ENCODE measurements around the gene DACT3.

The DACT3 gene

GRCh38 chr19:46634045-46634655 lies 26.8 kb downstream of the DACT3 start:
- no CpG with 5 or more reads among the region's 38 CpGs for WGBS (ENCODE audit: extremely low coverage, insufficient coverage, insufficient read length)
- peak overlapping the region; percentile 45 for H4K8ac ChIP-seq (ENCODE audit: low read depth, low read length)
- no peak overlapping the region for H2AFZ ChIP-seq (ENCODE audit: insufficient read depth, low read length, poor library complexity)
- H2BK5ac ChIP-seq (ENCODE audit: low read depth, low read length, poor library complexity), result no peak overlapping the region
- H3K79me2 ChIP-seq (ENCODE audit: control insufficient read depth, insufficient read depth, low read length, poor library complexity), result peaks cover 2% of the 10 kb centered on the region
- no peak overlapping the region for H3K14ac ChIP-seq (ENCODE audit: low read length)
- no peak overlapping the region for H3K4me3 ChIP-seq (ENCODE audit: low read depth, low read length)
- peaks cover 17% of the 10 kb centered on the region for H3K27me3 ChIP-seq (ENCODE audit: insufficient read depth, low read length)
- peaks cover 12 to 20% of the 10 kb centered on the region in 2 experiments for H3K4me1 ChIP-seq (ENCODE audit: control insufficient read depth in 1 of 2, insufficient read depth in 2 of 2, low read length in 2 of 2)
- no peak overlapping the region for H2BK120ac ChIP-seq (ENCODE audit: insufficient read depth, low read length, poor library complexity)
- peak overlapping the region; percentile 55 for H3K4me2 ChIP-seq (ENCODE audit: low read length)
- no peak overlapping the region for H3K18ac ChIP-seq (ENCODE audit: low read length)
- peaks cover 3% of the 10 kb centered on the region for H3K79me1 ChIP-seq (ENCODE audit: low read length)
- no peak overlapping the region for H3K27ac ChIP-seq (ENCODE audit: low read depth, low read length)
- H3K9me3 ChIP-seq (ENCODE audit: insufficient read depth, low read depth, low read length), result peaks cover 3% of the 10 kb centered on the region
- no peak overlapping the region for H4K91ac ChIP-seq (ENCODE audit: low read depth, low read length)
- H3K4ac ChIP-seq (ENCODE audit: low read depth, low read length), result no peak overlapping the region
- DNase-seq, result peak; percentile 88 to 91
- no peak overlapping the region for H3K9ac ChIP-seq (ENCODE audit: low read length)
- H2AK5ac ChIP-seq (ENCODE audit: low read length), result no peak overlapping the region
- no peak overlapping the region for H4K12ac ChIP-seq (ENCODE audit: low read depth, low read length)
- no peaks in the 10 kb centered on the region for H3K36me3 ChIP-seq (ENCODE audit: control insufficient read depth in 1 of 2, insufficient read depth in 2 of 2, low read length in 2 of 2)
- no peak overlapping the region for H3K23ac ChIP-seq (ENCODE audit: low read length)
- no peak overlapping the region for H2BK12ac ChIP-seq (ENCODE audit: low read length)

DNA sequence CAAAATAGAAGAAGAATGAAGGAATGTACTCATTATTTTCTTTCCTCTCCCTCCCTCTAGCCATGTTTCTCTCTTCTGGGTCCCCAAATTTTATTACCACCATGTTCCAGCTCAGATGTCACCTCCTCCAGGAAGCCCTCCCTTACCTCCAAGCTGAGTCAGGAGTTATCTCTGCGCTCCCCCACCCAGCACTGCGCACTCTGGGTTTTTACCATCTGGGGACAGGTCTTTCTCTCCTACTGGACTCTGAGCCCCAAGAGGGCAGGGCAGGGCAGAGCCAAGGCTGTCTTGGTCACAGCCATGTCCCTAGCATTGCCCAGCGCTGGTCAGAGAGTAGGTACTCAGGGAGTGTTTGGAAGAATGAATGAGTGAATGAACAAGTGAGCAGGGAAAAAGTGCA lies 27.9 kb downstream of the DACT3 start:
- Histone ChIP-seq H3K4ac (ENCODE audit: low read depth, low read length) (no peak overlapping the region), H3K4me1 (ENCODE audit: control insufficient read depth in 1 of 2, insufficient read depth in 2 of 2, low read length in 2 of 2) (peaks cover 12 to 16% of the 10 kb centered on the region in 2 experiments), H3K23ac (ENCODE audit: low read length) (no peak overlapping the region), H2BK12ac (ENCODE audit: low read length) (no peak overlapping the region), H3K79me1 (ENCODE audit: low read length) (no peaks in the 10 kb centered on the region), H4K12ac (ENCODE audit: low read depth, low read length) (no peak overlapping the region), H2BK120ac (ENCODE audit: insufficient read depth, low read length, poor library complexity) (no peak overlapping the region), H2AK5ac (ENCODE audit: low read length) (no peak overlapping the region), H3K9ac (ENCODE audit: low read length) (no peak overlapping the region), H2BK5ac (ENCODE audit: low read depth, low read length, poor library complexity) (no peak overlapping the region), H3K14ac (ENCODE audit: low read length) (no peak overlapping the region), H3K4me2 (ENCODE audit: low read length) (no peak overlapping the region), H3K18ac (ENCODE audit: low read length) (no peak overlapping the region), H3K9me3 (ENCODE audit: insufficient read depth, low read depth, low read length) (no peaks in the 10 kb centered on the region), H4K8ac (ENCODE audit: low read depth, low read length) (no peak overlapping the region), H4K91ac (ENCODE audit: low read depth, low read length) (no peak overlapping the region), H2AFZ (ENCODE audit: insufficient read depth, low read length, poor library complexity) (no peak overlapping the region), H3K27me3 (ENCODE audit: insufficient read depth, low read length) (peaks cover 17% of the 10 kb centered on the region), H3K36me3 (ENCODE audit: control insufficient read depth in 1 of 2, insufficient read depth in 2 of 2, low read length in 2 of 2) (no peaks in the 10 kb centered on the region), H3K27ac (ENCODE audit: low read depth, low read length) (no peak overlapping the region), H3K79me2 (ENCODE audit: control insufficient read depth, insufficient read depth, low read length, poor library complexity) (no peaks in the 10 kb centered on the region), H3K4me3 (ENCODE audit: low read depth, low read length) (no peak overlapping the region)
- no CpG with 5 or more reads among the region's 3 CpGs for WGBS (ENCODE audit: extremely low coverage, insufficient coverage, insufficient read length)
- no peak for DNase-seq

- H3K14ac ChIP-seq (ENCODE audit: low read length), result no peak overlapping the region
- H2AFZ ChIP-seq (ENCODE audit: insufficient read depth, low read length, poor library complexity), result no peak overlapping the region
- no peak overlapping the region for H2AK5ac ChIP-seq (ENCODE audit: low read length)
- H3K27me3 ChIP-seq (ENCODE audit: insufficient read depth, low read length), result peaks cover 12% of the 10 kb centered on the region
- WGBS (ENCODE audit: extremely low coverage, insufficient coverage, insufficient read length), result no CpG with 5 or more reads among the region's 6 CpGs
- H3K36me3 ChIP-seq (ENCODE audit: control insufficient read depth in 1 of 2, insufficient read depth in 2 of 2, low read length in 2 of 2), result no peaks in the 10 kb centered on the region
- no peaks in the 10 kb centered on the region for H3K79me2 ChIP-seq (ENCODE audit: control insufficient read depth, insufficient read depth, low read length, poor library complexity)
- H3K4ac ChIP-seq (ENCODE audit: low read depth, low read length), result no peak overlapping the region
- no peak overlapping the region for H3K9ac ChIP-seq (ENCODE audit: low read length)
- no peak overlapping the region for H2BK12ac ChIP-seq (ENCODE audit: low read length)
- no peak overlapping the region for H4K91ac ChIP-seq (ENCODE audit: low read depth, low read length)
- H2BK120ac ChIP-seq (ENCODE audit: insufficient read depth, low read length, poor library complexity), result no peak overlapping the region
- no peak overlapping the region for H2BK5ac ChIP-seq (ENCODE audit: low read depth, low read length, poor library complexity)
- H3K4me2 ChIP-seq (ENCODE audit: low read length), result no peak overlapping the region
- H4K8ac ChIP-seq (ENCODE audit: low read depth, low read length), result no peak overlapping the region
- H3K18ac ChIP-seq (ENCODE audit: low read length), result no peak overlapping the region
- peaks cover 12 to 16% of the 10 kb centered on the region in 2 experiments for H3K4me1 ChIP-seq (ENCODE audit: control insufficient read depth in 1 of 2, insufficient read depth in 2 of 2, low read length in 2 of 2)
- no peak overlapping the region for H3K23ac ChIP-seq (ENCODE audit: low read length)
- H3K9me3 ChIP-seq (ENCODE audit: insufficient read depth, low read depth, low read length), result no peaks in the 10 kb centered on the region
- H3K4me3 ChIP-seq (ENCODE audit: low read depth, low read length), result no peak overlapping the region
- H4K12ac ChIP-seq (ENCODE audit: low read depth, low read length), result no peak overlapping the region
- no peak overlapping the region for H3K27ac ChIP-seq (ENCODE audit: low read depth, low read length)
- no peak for DNase-seq
- no peaks in the 10 kb centered on the region for H3K79me1 ChIP-seq (ENCODE audit: low read length)
These were observed 29.5 kb downstream of the DACT3 start for GRCh38 chr19:46631481-46631880.

DNA sequence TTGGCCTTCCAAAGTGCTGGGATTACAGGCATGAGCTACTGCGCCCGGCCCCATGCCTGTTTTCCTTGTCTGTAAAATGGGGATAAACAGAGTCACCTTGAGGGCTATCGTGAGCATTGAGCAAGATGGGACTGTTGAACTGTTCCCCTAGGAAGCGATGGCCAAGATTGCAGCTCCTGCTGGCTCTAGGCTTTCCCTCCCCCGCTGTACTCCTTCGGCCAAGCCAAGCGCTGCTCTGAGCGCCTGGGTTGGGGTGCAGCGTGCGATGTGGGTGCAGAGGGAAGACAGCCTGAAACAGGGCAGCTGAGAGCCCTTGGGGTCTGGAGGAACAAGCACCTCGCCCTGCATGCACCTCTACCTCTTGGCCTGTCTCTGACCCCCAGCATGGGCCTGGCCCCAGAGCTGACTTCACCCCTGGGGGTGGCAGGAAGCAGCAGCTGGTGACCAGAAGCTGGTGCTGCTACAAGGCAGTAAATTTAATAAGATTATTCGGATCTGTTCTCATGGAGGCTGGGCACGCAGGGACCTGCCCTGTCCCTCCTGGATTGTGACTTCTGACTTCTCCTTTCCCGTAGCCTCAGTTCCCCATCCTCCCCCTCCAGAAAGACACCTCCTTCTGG lies 30.3 kb downstream of the DACT3 start:
- no CpG with 5 or more reads among the region's 14 CpGs for WGBS (ENCODE audit: extremely low coverage, insufficient coverage, insufficient read length)
- H4K8ac ChIP-seq (ENCODE audit: low read depth, low read length), result no peak overlapping the region
- no peak overlapping the region for H3K27ac ChIP-seq (ENCODE audit: low read depth, low read length)

More for the DNA sequence above, 30.3 kb downstream of the DACT3 start:
- Histone ChIP-seq H3K4ac (ENCODE audit: low read depth, low read length) (no peak overlapping the region), H4K12ac (ENCODE audit: low read depth, low read length) (peak overlapping the region; percentile 31), H3K36me3 (ENCODE audit: control insufficient read depth in 1 of 2, insufficient read depth in 2 of 2, low read length in 2 of 2) (no peaks in the 10 kb centered on the region), H2BK5ac (ENCODE audit: low read depth, low read length, poor library complexity) (no peak overlapping the region), H3K4me2 (ENCODE audit: low read length) (no peak overlapping the region), H3K4me1 (ENCODE audit: control insufficient read depth in 1 of 2, insufficient read depth in 2 of 2, low read length in 2 of 2) (peaks cover 17 to 19% of the 10 kb centered on the region in 2 experiments), H3K79me2 (ENCODE audit: control insufficient read depth, insufficient read depth, low read length, poor library complexity) (no peaks in the 10 kb centered on the region), H2AFZ (ENCODE audit: insufficient read depth, low read length, poor library complexity) (no peak overlapping the region), H3K9me3 (ENCODE audit: insufficient read depth, low read depth, low read length) (no peaks in the 10 kb centered on the region), H2AK5ac (ENCODE audit: low read length) (no peak overlapping the region), H3K27me3 (ENCODE audit: insufficient read depth, low read length) (peaks cover 9% of the 10 kb centered on the region), H2BK12ac (ENCODE audit: low read length) (no peak overlapping the region), H3K23ac (ENCODE audit: low read length) (no peak overlapping the region), H3K14ac (ENCODE audit: low read length) (no peak overlapping the region), H2BK120ac (ENCODE audit: insufficient read depth, low read length, poor library complexity) (no peak overlapping the region), H3K4me3 (ENCODE audit: low read depth, low read length) (no peak overlapping the region), H3K79me1 (ENCODE audit: low read length) (no peaks in the 10 kb centered on the region), H3K9ac (ENCODE audit: low read length) (no peak overlapping the region), H3K18ac (ENCODE audit: low read length) (no peak overlapping the region), H4K91ac (ENCODE audit: low read depth, low read length) (no peak overlapping the region)
- no peak for DNase-seq
